OCI-LY3 (cell line): ENCODE data around the gene TEX55.

ENCODE experiments used
- H2AFZ ChIP-seq: fragments of 200-600, 300-600 bp; shearing (Covaris generic); 2 replicates; pipeline ENCODE4 v1.6.0; 2014; ENCODE audit warnings: antibody characterized with exemption, low read depth, low read length
- H3K27ac ChIP-seq: fragments of 200-600, 300-600 bp; sonication (generic); 2 replicates; pipeline ENCODE4 v1.5.1; 2014; ENCODE audit warnings: mild to moderate bottlenecking, low read length, moderate library complexity, mixed read lengths
- H3K27me3 ChIP-seq: fragments of 200-600, 300-600 bp; sonication (generic); 2 replicates; pipeline ENCODE4 v1.6.1; 2014; ENCODE audit warnings: low read depth, low read length, mixed read lengths
- H3K36me3 ChIP-seq: fragments of 200-600, 300-600 bp; sonication (generic); replicated peaks from 2 replicates; pipeline ENCODE3; 2014; ENCODE audit warnings: low read depth, low read length, mixed read lengths
- H3K4me1 ChIP-seq: fragments of 300-600, 200-600 bp; sonication (generic); 2 replicates; pipeline ENCODE4 v1.6.1; 2014; ENCODE audit warnings: low read length, mixed read lengths
- H3K4me2 ChIP-seq: fragments of 200-600, 300-600 bp; sonication (generic); 2 replicates; pipeline ENCODE4 v1.6.1; 2014; ENCODE audit warnings: low read length, mixed read lengths
- H3K4me3 ChIP-seq: fragments of 300-600, 200-600 bp; sonication (generic); 2 replicates; pipeline ENCODE4 v1.5.1; 2014; ENCODE audit warnings: antibody characterized with exemption, mild to moderate bottlenecking, low read length, moderate library complexity
- H3K79me2 ChIP-seq: fragments of 300-600, 200-600 bp; shearing (Covaris generic); 2 replicates; pipeline ENCODE4 v1.6.1; 2014; ENCODE audit warnings: mild to moderate bottlenecking, low read length, mixed read lengths
- H3K9ac ChIP-seq: fragments of 300-600, 200-600 bp; shearing (Covaris generic); 2 replicates; pipeline ENCODE4 v1.6.0; 2014; ENCODE audit warnings: mild to moderate bottlenecking, low read length, moderate library complexity
- H3K9me3 ChIP-seq: fragments of 200-600, 300-600 bp; shearing (Covaris generic); 2 replicates; pipeline ENCODE4 v1.6.1; 2014; ENCODE audit warnings: low read length, mixed read lengths; ENCODE audit not compliant: insufficient read depth
- H4K20me1 ChIP-seq: fragments of 200-600, 300-600 bp; sonication (generic); 2 replicates; pipeline ENCODE4 v1.6.1; 2016; ENCODE audit warnings: low read length, mixed read lengths; ENCODE audit not compliant: insufficient read depth
- EZH2phosphoT487 ChIP-seq: fragments of 200-600 bp; shearing (Covaris generic); IDR thresholded peaks from 2 replicates; pipeline ENCODE4 v1.6.1; 2018; ENCODE audit warnings: antibody characterized with exemption, mixed run types, low read depth
- TF ChIP-seq, protein P1 (sequence below): fragments of 200-600, 300-600 bp; sonication (generic); IDR thresholded peaks from 2 replicates; pipeline ENCODE4 v1.5.1; 2014; ENCODE audit warnings: antibody characterized with exemption, low read length, low read depth

Gene TEX55

DNA sequence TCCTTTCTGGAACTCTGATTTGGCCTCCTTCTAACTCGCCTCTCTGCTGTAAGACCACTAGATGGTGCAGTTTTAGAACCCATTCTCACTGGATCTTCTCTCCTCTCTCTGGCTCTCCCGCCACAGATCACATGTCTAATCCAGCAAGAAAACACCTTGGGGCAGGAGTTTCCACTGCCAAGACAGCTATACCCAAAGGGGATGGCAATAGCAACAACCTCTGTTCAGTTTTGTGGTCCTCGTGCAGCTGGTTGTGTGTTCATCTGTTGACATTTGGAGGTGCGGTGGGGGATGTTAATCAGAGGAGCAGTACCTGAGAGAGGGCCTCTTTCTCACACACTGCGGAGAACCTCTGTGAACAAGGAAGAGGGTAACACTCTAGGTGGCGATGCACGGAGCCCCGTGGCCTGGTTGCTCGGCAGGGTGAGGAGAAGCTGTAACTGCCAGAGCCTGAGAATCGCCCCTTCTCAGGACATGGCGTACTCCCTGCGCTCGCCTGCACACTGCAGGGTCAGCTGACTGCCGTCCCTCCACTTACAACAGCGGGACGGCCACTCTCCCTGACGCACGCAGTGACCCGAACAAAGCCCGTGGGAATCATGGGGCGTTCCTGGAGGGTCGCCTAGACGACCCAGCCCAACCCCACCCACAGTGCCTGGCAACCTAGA, at the start of gene TEX55:
TEX55 (plus strand) TSS at position 666 of the 668 bp plus-strand sequence. CDS start 25 bp downstream, outside the sequence.
- Histone ChIP-seq H3K9ac (no peak within 1 kb of the TSS), H3K4me3 (no peak within 1 kb of the TSS), H3K36me3 (no peaks in the 10 kb centered on the region), H2AFZ (peak within 1 kb of the TSS; percentile 81; the same call in 1 of the 2 replicates), H3K4me2 (no peak within 1 kb of the TSS; the same call in 1 of the 2 replicates), H3K27ac (no peak within 1 kb of the TSS), H3K79me2 (no peaks in the 10 kb centered on the region), H3K4me1 (no peaks in the 10 kb centered on the region), H3K9me3 (no peaks in the 10 kb centered on the region), H3K27me3 (no peaks in the 10 kb centered on the region), H4K20me1 (no peaks in the 10 kb centered on the region)
- no peak for TF ChIP-seq EZH2phosphoT487
- TF ChIP-seq, protein P1, sequence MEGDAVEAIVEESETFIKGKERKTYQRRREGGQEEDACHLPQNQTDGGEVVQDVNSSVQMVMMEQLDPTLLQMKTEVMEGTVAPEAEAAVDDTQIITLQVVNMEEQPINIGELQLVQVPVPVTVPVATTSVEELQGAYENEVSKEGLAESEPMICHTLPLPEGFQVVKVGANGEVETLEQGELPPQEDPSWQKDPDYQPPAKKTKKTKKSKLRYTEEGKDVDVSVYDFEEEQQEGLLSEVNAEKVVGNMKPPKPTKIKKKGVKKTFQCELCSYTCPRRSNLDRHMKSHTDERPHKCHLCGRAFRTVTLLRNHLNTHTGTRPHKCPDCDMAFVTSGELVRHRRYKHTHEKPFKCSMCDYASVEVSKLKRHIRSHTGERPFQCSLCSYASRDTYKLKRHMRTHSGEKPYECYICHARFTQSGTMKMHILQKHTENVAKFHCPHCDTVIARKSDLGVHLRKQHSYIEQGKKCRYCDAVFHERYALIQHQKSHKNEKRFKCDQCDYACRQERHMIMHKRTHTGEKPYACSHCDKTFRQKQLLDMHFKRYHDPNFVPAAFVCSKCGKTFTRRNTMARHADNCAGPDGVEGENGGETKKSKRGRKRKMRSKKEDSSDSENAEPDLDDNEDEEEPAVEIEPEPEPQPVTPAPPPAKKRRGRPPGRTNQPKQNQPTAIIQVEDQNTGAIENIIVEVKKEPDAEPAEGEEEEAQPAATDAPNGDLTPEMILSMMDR, result peak; percentile 79

GRCh38 chr3:119098003-119098402, 48.0 kb upstream of the TEX55 start:
- Histone ChIP-seq H3K4me1 (peaks cover 9% of the 10 kb centered on the region), H3K9ac (no peak overlapping the region), H2AFZ (no peak overlapping the region), H3K36me3 (no peaks in the 10 kb centered on the region), H3K4me2 (no peak overlapping the region), H3K79me2 (no peaks in the 10 kb centered on the region), H3K27me3 (peaks cover 4% of the 10 kb centered on the region; the same call in 1 of the 2 replicates), H3K9me3 (no peaks in the 10 kb centered on the region), H3K27ac (no peak overlapping the region), H4K20me1 (no peaks in the 10 kb centered on the region), H3K4me3 (no peak overlapping the region)
- TF ChIP-seq, protein P1, result no peak
- no peak for TF ChIP-seq EZH2phosphoT487

DNA sequence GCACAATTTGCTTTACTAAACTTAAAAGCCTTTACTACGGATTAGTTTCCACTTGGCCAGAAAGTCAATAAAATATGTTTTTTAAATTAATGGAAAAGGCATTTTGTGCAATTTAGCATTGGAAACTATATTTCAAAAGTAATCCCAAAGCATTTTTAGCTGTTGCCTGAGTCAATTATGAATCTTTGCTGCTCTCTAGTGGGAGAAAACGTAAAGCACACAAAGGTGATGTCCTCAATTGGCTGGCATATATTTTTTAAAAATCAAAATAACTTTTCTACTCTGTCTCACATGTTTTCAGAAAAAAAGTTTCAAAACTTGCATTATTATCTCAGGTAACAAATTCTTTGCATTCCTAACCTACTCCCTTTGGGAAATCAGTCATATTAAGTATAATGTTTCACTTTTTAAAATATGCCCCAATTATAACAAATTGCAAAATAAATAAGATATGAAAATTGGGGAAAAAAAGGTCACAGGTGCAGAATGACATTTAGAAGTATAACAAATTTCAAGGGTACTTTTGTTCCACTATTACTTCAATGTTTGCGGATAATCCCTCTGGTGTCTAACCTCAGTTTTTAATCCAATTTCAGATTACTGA, 47.2 kb upstream of the TEX55 start:
- Histone ChIP-seq H3K4me3 (no peak overlapping the region), H3K27ac (no peak overlapping the region), H2AFZ (no peak overlapping the region), H3K4me1 (peaks cover 2% of the 10 kb centered on the region), H3K79me2 (no peaks in the 10 kb centered on the region), H3K9ac (no peak overlapping the region), H3K9me3 (no peaks in the 10 kb centered on the region), H3K27me3 (peaks cover 4% of the 10 kb centered on the region; the same call in 1 of the 2 replicates), H3K36me3 (no peaks in the 10 kb centered on the region), H3K4me2 (no peak overlapping the region), H4K20me1 (no peaks in the 10 kb centered on the region)
- TF ChIP-seq, protein P1, result peak; percentile 88
- no peak for TF ChIP-seq EZH2phosphoT487

GRCh38 chr3:119099785-119100184, 46.2 kb upstream of the TEX55 start:
- Histone ChIP-seq H3K27me3 (peaks cover 4% of the 10 kb centered on the region; the same call in 1 of the 2 replicates), H3K36me3 (no peaks in the 10 kb centered on the region), H3K4me3 (no peak overlapping the region), H3K9me3 (no peaks in the 10 kb centered on the region), H2AFZ (no peak overlapping the region), H4K20me1 (no peaks in the 10 kb centered on the region), H3K4me1 (no peaks in the 10 kb centered on the region), H3K27ac (no peak overlapping the region), H3K9ac (no peak overlapping the region), H3K4me2 (no peak overlapping the region), H3K79me2 (no peaks in the 10 kb centered on the region)
- TF ChIP-seq EZH2phosphoT487, result no peak
- TF ChIP-seq, protein P1, result no peak
